ENCODE results near the gene PRMT5. TPM values are rescaled to one million over a fixed set of nuclear protein-coding genes. Genes with fewer than 3 reads are reported as not detected.

The PRMT5 gene
- 79.2 and 91.1 TPM in 2 replicates for total RNA-seq

- H3K36me3 ChIP-seq (ENCODE audit: control insufficient read depth, insufficient read depth, low read length) = peaks cover 10% of the 10 kb centered on the region
- no peak for TF ChIP-seq CTCF (IDR thresholded peaks at IDR 0.05; ENCODE audit: insufficient read depth, low read length, severe bottlenecking)
- DNase-seq (ENCODE audit: low read depth) = peak; percentile 99
- no peaks in the 10 kb centered on the region for H3K27me3 ChIP-seq (ENCODE audit: control insufficient read depth, insufficient read depth, low read length)
- peak within 1 kb of the TSS; percentile 95 for H3K4me3 ChIP-seq (ENCODE audit: low read depth, low read length)
- FAIRE-seq = peak; percentile 87
These were observed at the start of gene PRMT5 for GRCh38 chr14:22929104-22929960. PRMT5 (minus strand) TSS chr14:22929376; CDS start chr14:22929361, 15 bp downstream.

GRCh38 chr14:22978487-22978837 is 49.3 kb upstream of the PRMT5 start:
- Histone ChIP-seq H3K4me3 (ENCODE audit: low read depth, low read length) (peak overlapping the region; percentile 84), H3K27me3 (ENCODE audit: control insufficient read depth, insufficient read depth, low read length) (no peaks in the 10 kb centered on the region), H3K36me3 (ENCODE audit: control insufficient read depth, insufficient read depth, low read length) (peaks cover 30% of the 10 kb centered on the region)
- DNase-seq (ENCODE audit: low read depth) = peak; percentile 32
- no peak for TF ChIP-seq CTCF (IDR thresholded peaks at IDR 0.05; ENCODE audit: insufficient read depth, low read length, severe bottlenecking)
- FAIRE-seq = no peak

GRCh38 chr14:22977684-22978486 is 48.7 kb upstream of the PRMT5 start:
- Histone ChIP-seq H3K36me3 (ENCODE audit: control insufficient read depth, insufficient read depth, low read length) (peaks cover 34% of the 10 kb centered on the region), H3K27me3 (ENCODE audit: control insufficient read depth, insufficient read depth, low read length) (no peaks in the 10 kb centered on the region), H3K4me3 (ENCODE audit: low read depth, low read length) (no peak overlapping the region)
- DNase-seq (ENCODE audit: low read depth) (peak; percentile 62), FAIRE-seq (no peak)
- no peak for TF ChIP-seq CTCF (IDR thresholded peaks at IDR 0.05; ENCODE audit: insufficient read depth, low read length, severe bottlenecking)

GRCh38 chr14:22977434-22977683 is 48.2 kb upstream of the PRMT5 start:
- DNase-seq (ENCODE audit: low read depth) (no peak), FAIRE-seq (no peak)
- no peak for TF ChIP-seq CTCF (IDR thresholded peaks at IDR 0.05; ENCODE audit: insufficient read depth, low read length, severe bottlenecking)
- H3K36me3 ChIP-seq (ENCODE audit: control insufficient read depth, insufficient read depth, low read length) = peaks cover 38% of the 10 kb centered on the region
- H3K27me3 ChIP-seq (ENCODE audit: control insufficient read depth, insufficient read depth, low read length) = no peaks in the 10 kb centered on the region
- H3K4me3 ChIP-seq (ENCODE audit: low read depth, low read length) = no peak overlapping the region

GRCh38 chr14:22976620-22977433 is 47.7 kb upstream of the PRMT5 start:
- H3K27me3 ChIP-seq (ENCODE audit: control insufficient read depth, insufficient read depth, low read length) = no peaks in the 10 kb centered on the region
- H3K36me3 ChIP-seq (ENCODE audit: control insufficient read depth, insufficient read depth, low read length) = peaks cover 43% of the 10 kb centered on the region
- TF ChIP-seq CTCF (IDR thresholded peaks at IDR 0.05; ENCODE audit: insufficient read depth, low read length, severe bottlenecking) = no peak
- peak; percentile 50 for DNase-seq (ENCODE audit: low read depth)
- no peak overlapping the region for H3K4me3 ChIP-seq (ENCODE audit: low read depth, low read length)
- FAIRE-seq = no peak
